ENCODE results near the gene SLC27A2. TPM values are rescaled to one million over a fixed set of nuclear protein-coding genes. Genes with fewer than 3 reads are reported as not detected.

SLC27A2 gene
- total and polyA plus RNA-seq, 2 experiments from 2014 or later, result not detected

GRCh38 chr15:50277370-50277769 lies 95.4 kb downstream of the SLC27A2 start:
- Histone ChIP-seq H3K4me1 (ENCODE audit: insufficient read depth) (no peaks in the 10 kb centered on the region), H4K20me1 (ENCODE audit: insufficient read depth) (no peaks in the 10 kb centered on the region), H3K9me2 (ENCODE audit: insufficient read depth) (no peaks in the 10 kb centered on the region), H3K9ac (no peak overlapping the region), H3K4me3 (no peak overlapping the region), H2AFZ (no peak overlapping the region), H3K36me3 (ENCODE audit: low read depth) (no peaks in the 10 kb centered on the region), H3K27me3 (replicated peaks; ENCODE audit: insufficient read depth) (no peaks in the 10 kb centered on the region), H3K9me3 (ENCODE audit: low read depth) (no peaks in the 10 kb centered on the region), H3K4me2 (ENCODE audit: unreplicated experiment) (no peak overlapping the region), H3K79me2 (ENCODE audit: insufficient read depth) (no peaks in the 10 kb centered on the region), H3F3A (ENCODE audit: insufficient read depth) (no peaks in the 10 kb centered on the region), H3K27ac (no peak overlapping the region)
- 98 to 100% methylated on average over 1 of the region's 1 CpG for WGBS, 2 experiments (ENCODE audit: low coverage in 1 of 2, low lambda C conversion rate in 2 of 2, missing lambda C conversion rate in 2 of 2)
- TF ChIP-seq EZH2phosphoT487 (IDR thresholded peaks at IDR 0.05; ENCODE audit: insufficient read depth, low read depth), result no peak
- TF ChIP-seq EZH2 (IDR thresholded peaks at IDR 0.05; ENCODE audit: insufficient read depth, poor library complexity, severe bottlenecking), result no peak
- no peak for DNase-seq
- in situ Hi-C loops (cut with MboI), result no loop called here

GRCh38 chr15:50278496-50278895 lies 96.5 kb downstream of the SLC27A2 start:
- H3K9me3 ChIP-seq (ENCODE audit: low read depth), result no peaks in the 10 kb centered on the region
- H3K27ac ChIP-seq, result no peak overlapping the region
- DNase-seq, result no peak
- H4K20me1 ChIP-seq (ENCODE audit: insufficient read depth), result no peaks in the 10 kb centered on the region
- H3F3A ChIP-seq (ENCODE audit: insufficient read depth), result no peaks in the 10 kb centered on the region
- no peaks in the 10 kb centered on the region for H3K4me1 ChIP-seq (ENCODE audit: insufficient read depth)
- no peaks in the 10 kb centered on the region for H3K36me3 ChIP-seq (ENCODE audit: low read depth)
- TF ChIP-seq EZH2 (IDR thresholded peaks at IDR 0.05; ENCODE audit: insufficient read depth, poor library complexity, severe bottlenecking), result no peak
- no peak for TF ChIP-seq EZH2phosphoT487 (IDR thresholded peaks at IDR 0.05; ENCODE audit: insufficient read depth, low read depth)
- H3K9ac ChIP-seq, result no peak overlapping the region
- no peak overlapping the region for H2AFZ ChIP-seq
- no peak overlapping the region for H3K4me2 ChIP-seq (ENCODE audit: unreplicated experiment)
- in situ Hi-C loops (cut with MboI), result no loop called here
- no peaks in the 10 kb centered on the region for H3K79me2 ChIP-seq (ENCODE audit: insufficient read depth)
- no peaks in the 10 kb centered on the region for H3K9me2 ChIP-seq (ENCODE audit: insufficient read depth)
- WGBS, 2 experiments (ENCODE audit: low coverage in 1 of 2, low lambda C conversion rate in 2 of 2, missing lambda C conversion rate in 2 of 2), result 96 to 100% methylated on average over 4 of the region's 4 CpGs
- H3K27me3 ChIP-seq (replicated peaks; ENCODE audit: insufficient read depth), result no peaks in the 10 kb centered on the region
- no peak overlapping the region for H3K4me3 ChIP-seq

GRCh38 chr15:50280271-50280670 lies 98.3 kb downstream of the SLC27A2 start:
- TF ChIP-seq EZH2 (IDR thresholded peaks at IDR 0.05; ENCODE audit: insufficient read depth, poor library complexity, severe bottlenecking) (no peak), EZH2phosphoT487 (IDR thresholded peaks at IDR 0.05; ENCODE audit: insufficient read depth, low read depth) (no peak)
- H3K27me3 ChIP-seq (replicated peaks; ENCODE audit: insufficient read depth), result no peaks in the 10 kb centered on the region
- no peak overlapping the region for H3K9ac ChIP-seq
- no peak overlapping the region for H3K4me2 ChIP-seq (ENCODE audit: unreplicated experiment)
- WGBS, 2 experiments (ENCODE audit: low coverage in 1 of 2, low lambda C conversion rate in 2 of 2, missing lambda C conversion rate in 2 of 2), result 98 to 100% methylated on average over 3 of the region's 3 CpGs
- in situ Hi-C loops (cut with MboI), result no loop called here
- no peaks in the 10 kb centered on the region for H3K79me2 ChIP-seq (ENCODE audit: insufficient read depth)
- no peak for DNase-seq
- H3K4me1 ChIP-seq (ENCODE audit: insufficient read depth), result no peaks in the 10 kb centered on the region
- H3F3A ChIP-seq (ENCODE audit: insufficient read depth), result no peaks in the 10 kb centered on the region
- H3K27ac ChIP-seq, result no peak overlapping the region
- no peak overlapping the region for H2AFZ ChIP-seq
- no peaks in the 10 kb centered on the region for H3K9me2 ChIP-seq (ENCODE audit: insufficient read depth)
- H4K20me1 ChIP-seq (ENCODE audit: insufficient read depth), result no peaks in the 10 kb centered on the region
- H3K36me3 ChIP-seq (ENCODE audit: low read depth), result no peaks in the 10 kb centered on the region; the same call in 1 of the 2 replicates
- H3K4me3 ChIP-seq, result no peak overlapping the region
- H3K9me3 ChIP-seq (ENCODE audit: low read depth), result no peaks in the 10 kb centered on the region

- WGBS, 2 experiments (ENCODE audit: low coverage in 1 of 2, low lambda C conversion rate in 2 of 2, missing lambda C conversion rate in 2 of 2), result 96% methylated on average over 4 to 5 of the region's 5 CpGs
- no peaks in the 10 kb centered on the region for H3K9me3 ChIP-seq (ENCODE audit: low read depth)
- in situ Hi-C loops (cut with MboI), result no loop called here
- H3K36me3 ChIP-seq (ENCODE audit: low read depth), result peaks cover 7% of the 10 kb centered on the region
- no peak overlapping the region for H2AFZ ChIP-seq
- H3K4me1 ChIP-seq (ENCODE audit: insufficient read depth), result no peaks in the 10 kb centered on the region
- TF ChIP-seq EZH2phosphoT487 (IDR thresholded peaks at IDR 0.05; ENCODE audit: insufficient read depth, low read depth) (no peak), EZH2 (IDR thresholded peaks at IDR 0.05; ENCODE audit: insufficient read depth, poor library complexity, severe bottlenecking) (no peak)
- no peaks in the 10 kb centered on the region for H3K79me2 ChIP-seq (ENCODE audit: insufficient read depth)
- no peaks in the 10 kb centered on the region for H4K20me1 ChIP-seq (ENCODE audit: insufficient read depth)
- H3K9ac ChIP-seq, result no peak overlapping the region
- H3K27ac ChIP-seq, result no peak overlapping the region
- H3K4me2 ChIP-seq (ENCODE audit: unreplicated experiment), result no peak overlapping the region
- DNase-seq, result no peak
- no peak overlapping the region for H3K4me3 ChIP-seq
- H3K9me2 ChIP-seq (ENCODE audit: insufficient read depth), result no peaks in the 10 kb centered on the region
- H3K27me3 ChIP-seq (replicated peaks; ENCODE audit: insufficient read depth), result no peaks in the 10 kb centered on the region
- no peaks in the 10 kb centered on the region for H3F3A ChIP-seq (ENCODE audit: insufficient read depth)
Observed at GRCh38 chr15:50281427-50281826, 99.4 kb downstream of the SLC27A2 start.

Small RNAs within 50 kb of the gene (small RNA-seq; reads per million reads assigned to genes)
- not detected for gene RF00019 (ENCODE audit: low read depth, low replicate concordance)

Other genes with a start within 250 kb of the SLC27A2 start
- 1.5 and 11.4 TPM in 2 replicates for gene ATP8B4, start 63.0 kb upstream of the SLC27A2 start, total RNA-seq (2014; rRNA removed; shearing (Covaris generic))
- gene ATP8B4, start 63.0 kb upstream of the SLC27A2 start, polyA plus RNA-seq (2016; fragmentation: Nextera tagmentation; extraction: Ambion mirVana), result 0.89 and 1.1 TPM in 2 replicates
- gene HDC, start 83.5 kb downstream of the SLC27A2 start, total RNA-seq (2014; rRNA removed; shearing (Covaris generic)), result not detected in 2 replicates
- gene HDC, start 83.5 kb downstream of the SLC27A2 start, polyA plus RNA-seq (2016; fragmentation: Nextera tagmentation; extraction: Ambion mirVana), result not detected in 2 replicates
- 24.8 and 32.6 TPM in 2 replicates for gene GABPB1, start 173.0 kb downstream of the SLC27A2 start, total RNA-seq (2014; rRNA removed; shearing (Covaris generic))
- gene GABPB1, start 173.0 kb downstream of the SLC27A2 start, polyA plus RNA-seq (2016; fragmentation: Nextera tagmentation; extraction: Ambion mirVana), result 22.8 and 25.7 TPM in 2 replicates
- gene USP8, start 242.2 kb downstream of the SLC27A2 start, total RNA-seq (2014; rRNA removed; shearing (Covaris generic)), result 29.8 and 32.1 TPM in 2 replicates
- gene USP8, start 242.2 kb downstream of the SLC27A2 start, polyA plus RNA-seq (2016; fragmentation: Nextera tagmentation; extraction: Ambion mirVana), result 56.2 and 57.2 TPM in 2 replicates